HCT116 (cell line): ENCODE data around the gene MPHOSPH8.

ENCODE experiments used
- ATF3 ChIP-seq: IDR thresholded peaks from 2 replicates; pipeline ENCODE4 v1.6.1; 2012
- CBX3 ChIP-seq: IDR thresholded peaks from 2 replicates; pipeline ENCODE4 v1.6.1; 2012; ENCODE audit warnings: low read depth
- CTCF ChIP-seq, 3 experiments: fragments of 200-600 bp in 1 of 3; sonication (generic) in 1 of 3; IDR thresholded peaks in 2 of 3; conservative IDR thresholded peaks in 1 of 3; 2 replicates each; pipeline ENCODE4 v1.5.1; 2012 to 2017; ENCODE audit warnings: low read depth in 2 of 3, low read length in 2 of 3, antibody characterized with exemption in 1 of 3, borderline replicate concordance in 1 of 3, control low read depth in 1 of 3, mild to moderate bottlenecking in 1 of 3, mixed read lengths in 1 of 3, mixed run types in 1 of 3, moderate library complexity in 1 of 3; ENCODE audit not compliant: insufficient read depth in 1 of 3
- EZH2 ChIP-seq: fragments of 200-600 bp; sonication (generic); IDR thresholded peaks from 2 replicates; pipeline ENCODE4 v1.6.1; 2017; ENCODE audit warnings: antibody characterized with exemption, mixed run types
- EZH2phosphoT487 ChIP-seq: fragments of 200-600 bp; IDR thresholded peaks from 2 replicates; pipeline ENCODE4 v1.6.1; 2018; ENCODE audit warnings: antibody characterized with exemption, borderline replicate concordance
- MAX ChIP-seq: IDR thresholded peaks from 2 replicates; pipeline ENCODE4 v1.6.1; 2012
- POLR2A ChIP-seq: IDR thresholded peaks from 2 replicates; pipeline ENCODE4 v1.7.0; 2011; ENCODE audit warnings: borderline replicate concordance; ENCODE audit not compliant: insufficient read depth, insufficient read length; ENCODE audit errors: extremely low read depth
- POLR2AphosphoS5 ChIP-seq: IDR thresholded peaks from 2 replicates; pipeline ENCODE4 v1.6.1; 2011; ENCODE audit warnings: mild to moderate bottlenecking, low read depth, low read length, moderate library complexity
- REST ChIP-seq: IDR thresholded peaks from 2 replicates; pipeline ENCODE4 v1.6.1; 2012; ENCODE audit warnings: low read depth
- SIN3A ChIP-seq: IDR thresholded peaks from 2 replicates; pipeline ENCODE4 v1.6.1; 2012; ENCODE audit warnings: low read depth
- SRF ChIP-seq: IDR thresholded peaks from 2 replicates; pipeline ENCODE4 v1.6.1; 2012; ENCODE audit warnings: low read depth
- TCF7L2 ChIP-seq: IDR thresholded peaks from 2 replicates; pipeline ENCODE4 v1.7.0; 2011; ENCODE audit warnings: borderline replicate concordance, inconsistent platforms; ENCODE audit not compliant: insufficient read depth, insufficient read length; ENCODE audit errors: extremely low read depth
- YY1 ChIP-seq: IDR thresholded peaks from 2 replicates; pipeline ENCODE4 v1.6.1; 2011; ENCODE audit warnings: low read length, low read depth, moderate library complexity, mild to moderate bottlenecking; ENCODE audit not compliant: insufficient replicate concordance; ENCODE audit errors: extremely low read depth

- TF ChIP-seq EZH2 (no peak), CTCF (IDR thresholded peaks at IDR 0.05 in 2 of 3, conservative IDR thresholded peaks at IDR 0.05 in 1 of 3; ENCODE audit: borderline replicate concordance in 1 of 3, insufficient read depth in 1 of 3, low read depth in 2 of 3, low read length in 2 of 3) (no peak), REST (no peak), YY1 (no peak), SRF (no peak), TCF7L2 (no peak), SIN3A (no peak), ATF3 (no peak), POLR2A (no peak), CBX3 (no peak), MAX (no peak), POLR2AphosphoS5 (no peak), EZH2phosphoT487 (no peak)
Observed at GRCh38 chr13:19606737-19607136, 26.7 kb upstream of the MPHOSPH8 start.
